Heart right ventricle (tissue), 16 donors: ENCODE data around the gene TCERG1L. TPM values are rescaled to one million over a fixed set of nuclear protein-coding genes. Genes with fewer than 3 reads are reported as not detected.

Experiments
- ATAC-seq, 8 donors: fragments of 200-7000 bp; cut with Tn5 transposase; one replicate each; pipeline ENCODE4 v1.9.1; 2020; ENCODE audit warnings: mild to moderate bottlenecking in 8 of 8, moderate library complexity in 8 of 8, moderate number of reproducible peaks in 1 of 8
- DNase-seq, 2 donors: peaks; one replicate each; pipeline ENCODE4 v3.0.0-alpha.2; 2020
- H3K27ac ChIP-seq, 10 donors: fragments of 200-600 bp; sonication (generic) in 2 of 10; one replicate each; pipeline versions ENCODE4 v1.5.0 to v1.8.0; 2020 to 2022; ENCODE audit warnings: mild to moderate bottlenecking in 3 of 10
- H3K27me3 ChIP-seq, 7 donors: fragments of 200-600 bp; one replicate each; pipeline ENCODE4 v1.8.0; 2021 to 2022; ENCODE audit warnings: mild to moderate bottlenecking in 2 of 7
- H3K36me3 ChIP-seq, 9 donors: fragments of 200-600 bp; sonication (generic) in 1 of 9; one replicate each; pipeline versions ENCODE4 v1.5.0 to v1.8.0; 2020 to 2022; ENCODE audit warnings: mild to moderate bottlenecking in 2 of 9
- H3K4me1 ChIP-seq, 9 donors: fragments of 200-600 bp; sonication (generic) in 1 of 9; one replicate each; pipeline versions ENCODE4 v1.5.0 to v1.8.0; 2020 to 2022; ENCODE audit warnings: mild to moderate bottlenecking in 4 of 9
- H3K4me3 ChIP-seq, 10 donors: fragments of 200-600 bp; sonication (generic) in 2 of 10; one replicate each; pipeline versions ENCODE4 v1.5.0 to v1.8.0; 2020 to 2022; ENCODE audit warnings: mild to moderate bottlenecking in 7 of 10, moderate library complexity in 2 of 10
- H3K9me3 ChIP-seq, 11 donors: fragments of 200-600 bp in 10 of 11; sonication (generic) in 2 of 11; one replicate each; pipeline versions ENCODE4 v1.5.0 to v1.8.0; 2013 to 2022; ENCODE audit warnings: mild to moderate bottlenecking in 2 of 11, control low read depth in 1 of 11, moderate library complexity in 1 of 11
- WGBS, 2 donors: extraction: QIAGEN DNeasy Blood & Tissue Kit; methylation state at CpG; one replicate each; pipeline ENCODE4 v1.1.7; 2013; ENCODE audit warnings: inconsistent platforms in 1 of 2; 5-methylcytosine and 5-hydroxymethylcytosine counted together
- intact Hi-C, 10 donors: fragments of 100-400 bp; cut with DNase I; formaldehyde crosslinking; loops; one replicate each; pipeline versions ENCODE4 v1.11.1 to v1.14.2; 2022
- polyA plus RNA-seq, 2 donors: library from polyadenylated mRNA; stranded (reverse); fragments of 200-250 nt; gene quantifications; one replicate each; pipeline ENCODE4 v1.2.3, GENCODE V29; 2013
- total RNA-seq, 10 donors: library from RNA; stranded (reverse); fragmentation: NEBNext Ultra II Directional in 3 of 10; extraction: Animal tissue kit (Norgen Biotek cat#: 25700) in 3 of 10; gene quantifications; one replicate each; pipeline versions ENCODE4 v1.2.1 to v1.2.4, GENCODE V29; 2021 to 2023
- TF ChIP-seq, protein P1 (sequence below), 9 donors: fragments of 200-600 bp; sonication (generic) in 2 of 9; IDR thresholded peaks; one replicate each; pipeline versions ENCODE4 v1.5.0 to v1.8.0; 2021 to 2022; ENCODE audit warnings: antibody characterized with exemption in 9 of 9, mild to moderate bottlenecking in 5 of 9, moderate library complexity in 1 of 9
- donor health status: Arrhythmogenic right ventricular cardiomyopathy.
- donor health status: ischemic (EF 13 %, LVEDD 7.1; RV severe dilation, severe dysfunction).
- donor health status: healthy with polysubstance abuse.
- donor health status: DM: no; HTN: yes; CAD: no.
- donor health status: DM: no; HTN: no; CAD: no.
- donor health status: ischemic (EF 25% LVEDD 6.9; RV normal size, moderate dysfunction).
- donor health status: ischemic (EF 25% LVEDD 5.7; RV mildly dilated, moderate dysfunction).
- donor health status: healthy.
- donor health status: DM: yes; HTN: yes; CAD: no.
- donor health status: Ischemic cardiomyopathy.
- donor health status: ischemic (EF 35%, LVEDD 5.7; RV mildly dilated, moderate dysfunction).
- donor health status: nonischemic (EF 11% LVEDD 7.7; RV severe dilation, severe dysfunction).
- donor health status: DM: yes; HTN: yes; CAD: no.
- donor health status: PGD.
- donor health status: ischemic (EF 29% LVEDD 5.4; RV normal size, mild dysfunction).
- donor health status: nonischemic (EF 23%, LVEDD 6.1; RV moderate dilation, normal function).

TCERG1L gene
- total and polyA plus RNA-seq, 12 donors: 0.09 TPM; not detected in 10

DNA sequence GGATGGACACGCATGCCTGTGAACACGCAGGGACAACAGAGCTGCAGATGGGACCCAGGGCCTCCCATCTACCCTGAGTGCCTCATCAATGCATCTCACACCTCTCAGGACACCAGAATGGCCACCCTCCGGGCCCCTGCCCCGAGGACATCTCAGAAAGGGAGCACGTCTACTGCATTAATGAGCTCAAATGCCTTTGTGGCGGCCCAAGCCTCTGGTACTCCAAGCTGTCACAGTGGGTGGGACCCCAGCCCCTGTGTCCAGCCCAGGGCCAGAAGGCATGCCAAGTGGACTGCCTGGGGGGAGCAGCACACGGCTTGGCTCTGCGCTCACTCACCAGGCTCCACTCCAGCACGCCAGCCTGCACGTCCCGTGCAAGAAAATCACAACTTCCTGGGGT is 52.0 kb downstream of the TCERG1L start:
- TF ChIP-seq, protein P1, sequence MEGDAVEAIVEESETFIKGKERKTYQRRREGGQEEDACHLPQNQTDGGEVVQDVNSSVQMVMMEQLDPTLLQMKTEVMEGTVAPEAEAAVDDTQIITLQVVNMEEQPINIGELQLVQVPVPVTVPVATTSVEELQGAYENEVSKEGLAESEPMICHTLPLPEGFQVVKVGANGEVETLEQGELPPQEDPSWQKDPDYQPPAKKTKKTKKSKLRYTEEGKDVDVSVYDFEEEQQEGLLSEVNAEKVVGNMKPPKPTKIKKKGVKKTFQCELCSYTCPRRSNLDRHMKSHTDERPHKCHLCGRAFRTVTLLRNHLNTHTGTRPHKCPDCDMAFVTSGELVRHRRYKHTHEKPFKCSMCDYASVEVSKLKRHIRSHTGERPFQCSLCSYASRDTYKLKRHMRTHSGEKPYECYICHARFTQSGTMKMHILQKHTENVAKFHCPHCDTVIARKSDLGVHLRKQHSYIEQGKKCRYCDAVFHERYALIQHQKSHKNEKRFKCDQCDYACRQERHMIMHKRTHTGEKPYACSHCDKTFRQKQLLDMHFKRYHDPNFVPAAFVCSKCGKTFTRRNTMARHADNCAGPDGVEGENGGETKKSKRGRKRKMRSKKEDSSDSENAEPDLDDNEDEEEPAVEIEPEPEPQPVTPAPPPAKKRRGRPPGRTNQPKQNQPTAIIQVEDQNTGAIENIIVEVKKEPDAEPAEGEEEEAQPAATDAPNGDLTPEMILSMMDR (IDR thresholded peaks at IDR 0.05): no peak
- Histone ChIP-seq H3K9me3 (no peaks in the 10 kb centered on the region), H3K27ac (no peak overlapping the region), H3K4me1 (no peaks in the 10 kb centered on the region), H3K4me3 (no peak overlapping the region), H3K36me3 (no peaks in the 10 kb centered on the region), H3K27me3 (peaks cover 0 to 38% (median 17%) of the 10 kb centered on the region in 7 donors)
- WGBS, 2 donors: 78 to 80% methylated on average over 11 of the region's 11 CpGs
- no peak for DNase-seq
- intact Hi-C loops: no loop called here
- ATAC-seq: no peak

DNA sequence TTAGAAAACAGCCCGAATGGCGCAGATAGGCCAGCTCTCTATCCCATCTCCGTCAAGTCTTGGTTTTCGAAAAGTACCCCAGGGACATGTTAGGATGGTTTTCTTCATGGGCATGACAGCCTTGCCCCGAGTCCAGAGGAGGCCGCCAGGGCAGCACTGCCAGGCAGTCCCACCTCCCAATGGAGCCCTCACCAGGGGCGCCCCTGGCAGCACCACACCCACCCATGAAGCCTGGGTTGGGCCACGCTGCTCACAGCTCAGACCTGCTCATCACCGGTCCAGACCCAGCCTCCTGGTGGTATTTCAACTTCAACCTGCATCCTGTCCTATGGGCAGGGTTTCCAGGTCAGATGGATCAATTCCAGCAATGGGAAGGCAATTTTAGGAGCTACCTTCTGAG is 53.3 kb downstream of the TCERG1L start:
- no peak for DNase-seq
- H3K4me1 ChIP-seq: no peaks in the 10 kb centered on the region
- TF ChIP-seq, protein P1 (IDR thresholded peaks at IDR 0.05): no peak
- no peak overlapping the region for H3K4me3 ChIP-seq
- no peak for ATAC-seq
- no peak overlapping the region for H3K27ac ChIP-seq
- peaks cover 0 to 45% (median 24%) of the 10 kb centered on the region in 7 donors for H3K27me3 ChIP-seq
- H3K9me3 ChIP-seq: no peaks in the 10 kb centered on the region
- 90 to 91% methylated on average over 9 of the region's 9 CpGs for WGBS, 2 donors
- no peaks in the 10 kb centered on the region for H3K36me3 ChIP-seq
- intact Hi-C loops: no loop called here

DNA sequence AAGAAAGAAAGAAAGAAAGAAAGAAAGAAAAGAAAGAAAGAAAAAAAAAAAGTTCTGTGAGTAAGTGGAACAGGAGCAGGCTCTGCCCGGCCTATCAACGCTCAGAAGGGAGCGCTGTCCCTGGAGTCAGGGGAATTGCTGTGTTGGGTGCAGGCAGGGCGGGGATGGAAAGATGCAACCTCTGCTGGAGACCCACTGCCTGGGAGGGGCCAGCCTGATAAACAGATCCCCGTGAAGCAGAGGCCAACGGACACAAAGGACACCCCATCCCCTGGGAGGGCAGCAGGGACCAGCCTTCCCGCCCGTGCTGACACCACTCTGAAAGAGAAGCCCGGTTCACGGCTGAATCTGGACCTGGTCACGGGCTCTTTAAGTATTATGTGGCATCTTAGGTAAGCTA is 54.5 kb downstream of the TCERG1L start:
- WGBS, 2 donors: 76% methylated on average over 11 of the region's 11 CpGs
- H3K4me1 ChIP-seq: no peaks in the 10 kb centered on the region
- peaks cover 0 to 56% (median 33%) of the 10 kb centered on the region in 7 donors for H3K27me3 ChIP-seq
- DNase-seq (no peak), ATAC-seq (no peak)
- no peak overlapping the region for H3K27ac ChIP-seq
- TF ChIP-seq, protein P1 (IDR thresholded peaks at IDR 0.05): no peak
- H3K9me3 ChIP-seq: no peaks in the 10 kb centered on the region
- H3K36me3 ChIP-seq: no peaks in the 10 kb centered on the region
- intact Hi-C loops: no loop called here
- no peak overlapping the region for H3K4me3 ChIP-seq

DNA sequence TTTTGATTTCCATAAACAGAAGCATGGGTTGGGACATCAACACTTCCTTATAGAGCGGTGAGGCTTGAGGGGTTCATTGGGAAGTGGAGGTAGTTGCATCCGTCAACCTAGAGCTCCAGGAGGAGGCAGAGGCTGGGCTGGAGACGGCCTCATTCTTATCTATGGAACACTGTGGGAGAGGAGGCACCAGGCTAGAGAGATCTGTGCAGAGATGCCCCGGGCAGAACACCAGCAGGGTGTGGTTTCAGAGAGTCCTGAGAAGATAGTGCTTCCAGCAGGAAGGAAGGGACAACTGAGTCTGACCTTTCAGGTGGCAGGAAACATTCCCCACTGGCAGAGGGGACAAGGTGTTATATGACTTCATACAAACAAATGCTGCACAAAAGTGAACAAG is 56.7 kb downstream of the TCERG1L start:
- DNase-seq: no peak
- intact Hi-C loops: no loop called here
- Histone ChIP-seq H3K27me3 (peaks cover 6 to 72% (median 49%) of the 10 kb centered on the region in 7 donors), H3K9me3 (no peaks in the 10 kb centered on the region), H3K4me3 (no peak overlapping the region), H3K36me3 (no peaks in the 10 kb centered on the region), H3K4me1 (peaks cover 0 to 2% (median 0%) of the 10 kb centered on the region in 9 donors), H3K27ac (no peak overlapping the region)
- ATAC-seq: no peak
- 52 to 55% methylated on average over 4 of the region's 4 CpGs for WGBS, 2 donors
- TF ChIP-seq, protein P1 (IDR thresholded peaks at IDR 0.05): no peak
